Calu3 (cell line): Measurements from ENCODE around the gene ARTN. TPM values are rescaled to one million over a fixed set of nuclear protein-coding genes. Genes with fewer than 3 reads are reported as not detected.

Experiments
- BruUV-seq: library from RNA; stranded (reverse); fragments of 400-500 nt; replicated peaks from 2 replicates; lab custom pipeline; 2021; lab: Mats Ljungman, UMichigan
- CTCF ChIA-PET: fragments of 300-600 bp; sonication (Branson Sonifier 250); formaldehyde crosslinking; loops from one replicate; lab custom pipeline; 2022; ENCODE audit warnings: antibody characterized with exemption; lab: Charles Lee
- DNase-seq: peaks from one replicate; pipeline ENCODE4 v3.0.0; 2022
- H3K27ac Mint-ChIP-seq: one replicate; pipeline ENCODE4 v1.8.0; 2022; ENCODE audit warnings: mixed read lengths; ENCODE audit not compliant: unreplicated experiment
- H3K27me3 Mint-ChIP-seq: one replicate; pipeline ENCODE4 v1.8.0; 2022; ENCODE audit warnings: mixed read lengths; ENCODE audit not compliant: unreplicated experiment
- H3K36me3 Mint-ChIP-seq: one replicate; pipeline ENCODE4 v1.8.0; 2022; ENCODE audit warnings: mild to moderate bottlenecking, moderate library complexity, mixed read lengths; ENCODE audit not compliant: insufficient read depth, unreplicated experiment
- H3K4me1 Mint-ChIP-seq: one replicate; pipeline ENCODE4 v1.8.0; 2022; ENCODE audit warnings: mild to moderate bottlenecking, low read depth, mixed read lengths; ENCODE audit not compliant: unreplicated experiment
- H3K4me3 Mint-ChIP-seq: one replicate; pipeline ENCODE4 v1.8.0; 2022; ENCODE audit warnings: mild to moderate bottlenecking, low read depth, moderate library complexity, mixed read lengths; ENCODE audit not compliant: unreplicated experiment
- H3K9me3 Mint-ChIP-seq: one replicate; pipeline ENCODE4 v1.8.0; 2022; ENCODE audit warnings: low read depth, mixed read lengths; ENCODE audit not compliant: unreplicated experiment
- intact Hi-C: fragments of 100-400 bp; cut with micrococcal nuclease; formaldehyde crosslinking; loops from one replicate; pipeline ENCODE4 v1.10.0; 2022; ENCODE audit not compliant: unreplicated experiment
- total RNA-seq: library from RNA; stranded (reverse); gene quantifications from 2 replicates; pipeline ENCODE4 v1.2.3, GENCODE V29; 2022
- TF ChIP-seq, protein P1 (sequence below): fragments of 200-600 bp; IDR thresholded peaks from one replicate; pipeline ENCODE4 v1.8.0; 2022; ENCODE audit warnings: antibody characterized with exemption; ENCODE audit not compliant: unreplicated experiment

The ARTN gene
- total RNA-seq, 1 experiment from 2014 or later, result 1.4 TPM

DNA sequence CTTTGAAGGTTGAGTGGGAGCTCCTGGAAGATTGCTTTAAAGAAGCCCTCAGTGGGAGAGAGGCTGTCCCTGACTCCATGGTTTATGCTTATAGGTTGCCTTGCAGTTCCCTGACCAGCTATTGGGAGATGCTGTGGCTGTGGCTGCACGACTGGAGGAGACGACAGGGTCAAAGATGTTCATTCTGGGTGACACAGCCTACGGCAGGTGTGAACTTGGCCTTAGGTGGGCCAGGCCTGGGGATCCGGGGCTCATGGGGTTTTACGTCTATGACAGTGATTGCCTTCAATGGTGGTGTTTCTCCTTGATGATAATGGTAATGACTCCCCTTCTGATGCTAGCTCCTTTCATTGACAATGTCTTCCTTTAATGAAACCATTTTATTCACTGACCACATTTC lies 36.9 kb downstream of the ARTN start:
- intact Hi-C loops, result no loop called here
- TF ChIP-seq, protein P1, sequence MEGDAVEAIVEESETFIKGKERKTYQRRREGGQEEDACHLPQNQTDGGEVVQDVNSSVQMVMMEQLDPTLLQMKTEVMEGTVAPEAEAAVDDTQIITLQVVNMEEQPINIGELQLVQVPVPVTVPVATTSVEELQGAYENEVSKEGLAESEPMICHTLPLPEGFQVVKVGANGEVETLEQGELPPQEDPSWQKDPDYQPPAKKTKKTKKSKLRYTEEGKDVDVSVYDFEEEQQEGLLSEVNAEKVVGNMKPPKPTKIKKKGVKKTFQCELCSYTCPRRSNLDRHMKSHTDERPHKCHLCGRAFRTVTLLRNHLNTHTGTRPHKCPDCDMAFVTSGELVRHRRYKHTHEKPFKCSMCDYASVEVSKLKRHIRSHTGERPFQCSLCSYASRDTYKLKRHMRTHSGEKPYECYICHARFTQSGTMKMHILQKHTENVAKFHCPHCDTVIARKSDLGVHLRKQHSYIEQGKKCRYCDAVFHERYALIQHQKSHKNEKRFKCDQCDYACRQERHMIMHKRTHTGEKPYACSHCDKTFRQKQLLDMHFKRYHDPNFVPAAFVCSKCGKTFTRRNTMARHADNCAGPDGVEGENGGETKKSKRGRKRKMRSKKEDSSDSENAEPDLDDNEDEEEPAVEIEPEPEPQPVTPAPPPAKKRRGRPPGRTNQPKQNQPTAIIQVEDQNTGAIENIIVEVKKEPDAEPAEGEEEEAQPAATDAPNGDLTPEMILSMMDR, result no peak
- H3K36me3 Mint-ChIP-seq, result peaks cover 45% of the 10 kb centered on the region
- no peaks in the 10 kb centered on the region for H3K27me3 Mint-ChIP-seq
- peaks cover 23% of the 10 kb centered on the region for H3K4me1 Mint-ChIP-seq
- no TSS peak for BruUV-seq
- H3K4me3 Mint-ChIP-seq, result peak overlapping the region; percentile 98
- peak overlapping the region; percentile 74 for H3K27ac Mint-ChIP-seq
- CTCF ChIA-PET, result interaction anchor here (0.7 to 1.0 kb wide), 3 partner anchors 21 to 1628 kb away, joined by 3 read pairs; no protein-coding TSS in a partner anchor
- H3K9me3 Mint-ChIP-seq, result no peaks in the 10 kb centered on the region
- no peak for DNase-seq

GRCh38 chr1:43970911-43971310 lies 37.3 kb downstream of the ARTN start:
- TF ChIP-seq, protein P1, result no peak
- BruUV-seq, result no TSS peak
- CTCF ChIA-PET, result no interaction called here
- Mint-ChIP-seq H3K27me3 (no peaks in the 10 kb centered on the region), H3K4me1 (peaks cover 24% of the 10 kb centered on the region), H3K4me3 (peak overlapping the region; percentile 98), H3K36me3 (peaks cover 49% of the 10 kb centered on the region), H3K27ac (no peak overlapping the region), H3K9me3 (no peaks in the 10 kb centered on the region)
- intact Hi-C loops, result no loop called here
- DNase-seq, result no peak

- CTCF ChIA-PET, result no interaction called here
- no TSS peak for BruUV-seq
Measured at GRCh38 chr1:43971336-43971980, 37.9 kb downstream of the ARTN start.

DNA sequence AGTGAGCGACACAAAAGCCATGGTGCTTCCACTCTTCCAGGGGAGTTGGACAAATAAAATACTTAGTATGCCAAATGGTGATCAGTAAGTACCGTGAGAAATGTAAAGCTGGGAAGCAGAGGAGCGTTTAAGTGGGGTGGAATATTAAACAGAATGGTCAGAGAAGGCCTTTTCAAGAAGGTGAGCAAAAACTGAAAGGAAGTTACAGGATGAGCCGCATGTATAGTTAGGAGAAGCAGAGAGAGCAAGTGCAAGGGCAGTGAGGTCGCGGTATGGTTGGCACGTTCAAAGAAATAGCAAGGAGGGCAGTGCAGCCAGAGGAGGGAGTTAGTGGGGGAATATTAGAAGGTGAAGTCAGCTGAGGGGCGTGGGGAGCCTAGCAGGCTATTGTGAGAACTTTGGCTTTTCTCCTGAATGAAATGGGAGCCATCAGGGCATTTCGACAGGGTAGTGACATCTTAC lies 40.4 kb downstream of the ARTN start:
- no TSS peak for BruUV-seq
- peak overlapping the region; percentile 94 for H3K27ac Mint-ChIP-seq
- H3K4me1 Mint-ChIP-seq, result peaks cover 53% of the 10 kb centered on the region
- no peaks in the 10 kb centered on the region for H3K9me3 Mint-ChIP-seq
- CTCF ChIA-PET, result interaction anchor here (0.6 kb wide), 1 partner anchor 256 kb away, joined by 6 read pairs; no protein-coding TSS in a partner anchor
- H3K36me3 Mint-ChIP-seq, result peaks cover 79% of the 10 kb centered on the region
- H3K27me3 Mint-ChIP-seq, result no peaks in the 10 kb centered on the region
- intact Hi-C loops, result no loop called here
- TF ChIP-seq, protein P1, result no peak
- peak overlapping the region; percentile 91 for H3K4me3 Mint-ChIP-seq
- DNase-seq, result no peak

More at GRCh38 chr1:43971336-43971980, 37.9 kb downstream of the ARTN start:
- peaks cover 55% of the 10 kb centered on the region for H3K36me3 Mint-ChIP-seq
- H3K4me3 Mint-ChIP-seq, result peak overlapping the region; percentile 98
- H3K4me1 Mint-ChIP-seq, result peaks cover 30% of the 10 kb centered on the region
- no peak overlapping the region for H3K27ac Mint-ChIP-seq
- no peak for DNase-seq
- no peaks in the 10 kb centered on the region for H3K27me3 Mint-ChIP-seq
- TF ChIP-seq, protein P1, result no peak
- H3K9me3 Mint-ChIP-seq, result no peaks in the 10 kb centered on the region
- intact Hi-C loops, result no loop called here
